Pancreas (tissue), 10 donors: Measurements from ENCODE around the gene VPS37D. TPM values are rescaled to one million over a fixed set of nuclear protein-coding genes. Genes with fewer than 3 reads are reported as not detected.
A peak's percentile ranks its signal among the peaks of the same experiment; 100 is the strongest.

Experiments
- ATAC-seq, 4 donors: fragments of 200-7000 bp; cut with Tn5 transposase; one replicate each; pipeline versions ENCODE4 v1.8.0 to v1.9.1; 2020; ENCODE audit warnings: mild to moderate bottlenecking in 4 of 4, moderate library complexity in 4 of 4
- DNase-seq, 6 donors: peaks; one replicate each; pipeline ENCODE4 v3.0.0-alpha.2; 2020
- FAIRE-seq: peaks from 2 replicates; lab custom pipeline; 2012; peaks lifted over from hg19 to GRCh38; lab: Jason Lieb, UNC
- H3K27ac ChIP-seq, 4 donors: fragments of 200-600 bp; sonication (generic); 1 replicate in 3 of 4; 2 replicates in 1 of 4; pipeline versions ENCODE4 v1.5.0 to v1.8.0; 2020
- H3K27me3 ChIP-seq, 4 donors: fragments of 200-600 bp; one replicate each; pipeline ENCODE4 v1.8.0; 2021
- H3K36me3 ChIP-seq, 3 donors: fragments of 200-600 bp; sonication (generic) in 1 of 3; one replicate each; pipeline versions ENCODE4 v1.5.0 to v1.8.0; 2020 to 2021
- H3K4me1 ChIP-seq, 3 donors: fragments of 200-600 bp; one replicate each; pipeline ENCODE4 v1.8.0; 2021
- H3K4me3 ChIP-seq, 4 donors: fragments of 200-600 bp; sonication (generic) in 2 of 4; one replicate each; pipeline versions ENCODE4 v1.5.0 to v1.8.0; 2020 to 2021
- H3K9me3 ChIP-seq, 4 donors: fragments of 200-600 bp; one replicate each; pipeline ENCODE4 v1.8.0; 2021
- CTCF ChIP-seq, 4 donors: fragments of 200-600 bp; sonication (generic) in 3 of 4; IDR thresholded peaks; one replicate each; pipeline versions ENCODE4 v1.5.0 to v1.8.0; 2021; ENCODE audit warnings: antibody characterized with exemption in 4 of 4
- WGBS, 2 donors: extraction: QIAGEN DNeasy Blood & Tissue Kit; methylation state at CpG; one replicate each; pipeline ENCODE4 v1.1.7; 2013; 5-methylcytosine and 5-hydroxymethylcytosine counted together
- intact Hi-C, 3 donors: fragments of 100-400 bp; cut with DNase I; formaldehyde crosslinking; loops; one replicate each; pipeline versions ENCODE4 v1.11.1 to v1.14.2; 2022
- polyA plus RNA-seq, 2 donors: library from polyadenylated mRNA; stranded (reverse); fragments of 200-250 nt; gene quantifications; one replicate each; pipeline ENCODE4 v1.2.3, GENCODE V29; 2013
- total RNA-seq, 6 donors: library from RNA; stranded (reverse); fragmentation: NEBNext Ultra II Directional in 4 of 6; extraction: Animal tissue kit (Norgen Biotek cat#: 25700) in 4 of 6; gene quantifications; one replicate each; pipeline versions ENCODE4 v1.2.1 to v1.2.4, GENCODE V29; 2021 to 2023
- donor health status: healthy with polysubstance abuse.
- donor health status: DM: no; HTN: no; CAD: no; lungs with moderate emphysema.
- donor health status: DM: no; HTN: no; CAD: no.
- donor health status: control.
- donor health status: control.
- donor health status: Bipolar disorder and iron deficiency.
- donor health status: DM: yes; HTN: yes; CAD: no.
- donor health status: DM: no; HTN: no; CAD: no.
- donor health status: DM: no; HTN: no; CAD: no.
- donor health status: DM: yes; HTN: yes; CAD: no.

VPS37D gene
- total and polyA plus RNA-seq, 8 donors = 2.6 to 8.2 (median 3.2) TPM

- H3K4me3 ChIP-seq = peak overlapping the region; percentile 50 to 84 (median 64)
- intact Hi-C loops = no loop called here
- FAIRE-seq (no peak), ATAC-seq (peak; percentile 15 to 42 (median 28)), DNase-seq (peak; percentile 42 to 85 (median 64))
- H3K36me3 ChIP-seq = no peaks in the 10 kb centered on the region
- no peaks in the 10 kb centered on the region for H3K27me3 ChIP-seq
- TF ChIP-seq CTCF (IDR thresholded peaks at IDR 0.05) = no peak
- no peaks in the 10 kb centered on the region for H3K4me1 ChIP-seq
- H3K27ac ChIP-seq = peak overlapping the region in 2 of 4 donors; percentile 8 to 24
- WGBS, 2 donors = 1 to 2% methylated on average over 56 to 58 of the region's 58 CpGs
- no peaks in the 10 kb centered on the region for H3K9me3 ChIP-seq
Measured at GRCh38 chr7:73622909-73623797, 44.5 kb upstream of the VPS37D start.

GRCh38 chr7:73623798-73624668 is 43.6 kb upstream of the VPS37D start, which contains the start of gene MLXIPL:
TSS of gene MLXIPL (minus strand) at chr7:73624522. CDS start at chr7:73624492, 30 bp downstream.
- no peaks in the 10 kb centered on the region for H3K4me1 ChIP-seq
- H3K36me3 ChIP-seq = no peaks in the 10 kb centered on the region
- H3K4me3 ChIP-seq = peak within 1 kb of the TSS; percentile 50 to 84 (median 64)
- intact Hi-C loops = no loop called here
- H3K9me3 ChIP-seq = no peaks in the 10 kb centered on the region
- FAIRE-seq = no peak
- TF ChIP-seq CTCF (IDR thresholded peaks at IDR 0.05) = no peak
- H3K27me3 ChIP-seq = no peaks in the 10 kb centered on the region
- peak within 1 kb of the TSS in 2 of 4 donors; percentile 46 to 58 for H3K27ac ChIP-seq
- peak; percentile 95 to 96 (median 96) for ATAC-seq
- WGBS, 2 donors = 1% methylated on average over 60 to 78 of the region's 80 CpGs
- peak; percentile 89 to 97 (median 95) for DNase-seq

DNA sequence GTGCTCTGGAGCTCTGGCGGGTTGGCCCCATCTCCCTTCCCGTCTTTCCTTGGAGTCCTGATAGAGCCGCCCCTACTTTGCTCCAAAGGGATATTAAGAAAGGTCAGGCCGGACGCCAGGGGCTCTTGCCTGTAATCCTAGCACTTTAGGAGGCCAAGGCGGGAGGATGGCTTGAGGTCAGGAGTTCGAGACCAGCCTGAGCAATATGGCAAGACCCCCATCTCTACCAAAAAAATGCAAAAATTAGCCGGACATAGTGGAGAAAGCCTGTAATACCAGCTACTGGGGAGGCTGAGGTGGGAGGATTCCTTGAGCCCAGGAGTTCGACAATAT is 43.0 kb upstream of the VPS37D start:
- peak overlapping the region in 3 of 4 donors; percentile 50 to 84 (median 74) for H3K4me3 ChIP-seq
- 34 to 36% methylated on average over 9 of the region's 9 CpGs for WGBS, 2 donors
- H3K9me3 ChIP-seq = no peaks in the 10 kb centered on the region
- no peaks in the 10 kb centered on the region for H3K4me1 ChIP-seq
- H3K27me3 ChIP-seq = no peaks in the 10 kb centered on the region
- FAIRE-seq (no peak), ATAC-seq (no peak), DNase-seq (no peak)
- no peak overlapping the region for H3K27ac ChIP-seq
- TF ChIP-seq CTCF (IDR thresholded peaks at IDR 0.05) = no peak
- intact Hi-C loops = no loop called here
- H3K36me3 ChIP-seq = no peaks in the 10 kb centered on the region

- no peaks in the 10 kb centered on the region for H3K4me1 ChIP-seq
Measured at GRCh38 chr7:73625276-73625675, 42.4 kb upstream of the VPS37D start.

More at GRCh38 chr7:73625276-73625675, 42.4 kb upstream of the VPS37D start:
- WGBS, 2 donors = 90 to 95% methylated on average over 11 of the region's 11 CpGs
- ATAC-seq = no peak
- DNase-seq = no peak
- Histone ChIP-seq H3K4me3 (no peak overlapping the region), H3K36me3 (no peaks in the 10 kb centered on the region), H3K27me3 (no peaks in the 10 kb centered on the region), H3K27ac (no peak overlapping the region), H3K9me3 (no peaks in the 10 kb centered on the region)
- FAIRE-seq = no peak
- intact Hi-C loops = no loop called here
- no peak for TF ChIP-seq CTCF (IDR thresholded peaks at IDR 0.05)
